GM12873 (cell line): ENCODE data around the gene LGALS8.

ENCODE experiments used
- CTCF ChIP-seq: IDR thresholded peaks from 2 replicates; pipeline ENCODE4 v1.5.1; 2012; ENCODE audit warnings: low read depth, mild to moderate bottlenecking, moderate library complexity, low read length, control low read depth; ENCODE audit not compliant: insufficient read depth; ENCODE audit errors: missing control alignments

Gene LGALS8

GRCh38 chr1:236560213-236560771 is 36.5 kb downstream of the LGALS8 start:
- peak; percentile 12 for TF ChIP-seq CTCF

GRCh38 chr1:236561976-236562375 is 38.2 kb downstream of the LGALS8 start:
- no peak for TF ChIP-seq CTCF

GRCh38 chr1:236565530-236565929 is 41.7 kb downstream of the LGALS8 start:
- no peak for TF ChIP-seq CTCF

GRCh38 chr1:236568285-236568894 is 44.6 kb downstream of the LGALS8 start:
- TF ChIP-seq CTCF, result no peak

- no peak for TF ChIP-seq CTCF
These were observed 51.7 kb downstream of the LGALS8 start for GRCh38 chr1:236575523-236575922.

GRCh38 chr1:236576004-236576403 is 52.2 kb downstream of the LGALS8 start:
- no peak for TF ChIP-seq CTCF

GRCh38 chr1:236578661-236579060 is 54.9 kb downstream of the LGALS8 start:
- TF ChIP-seq CTCF, result no peak
